ENCODE data around the gene MINDY1. TPM values are rescaled to one million over a fixed set of nuclear protein-coding genes. Genes with fewer than 3 reads are reported as not detected.

Gene MINDY1
- total and polyA plus RNA-seq, 9 of the 15 experiments (the other 6 are each of a cell fraction or from before 2014, with no cell fraction given), result 0.49 to 11.0 (median 6.0) TPM

DNA sequence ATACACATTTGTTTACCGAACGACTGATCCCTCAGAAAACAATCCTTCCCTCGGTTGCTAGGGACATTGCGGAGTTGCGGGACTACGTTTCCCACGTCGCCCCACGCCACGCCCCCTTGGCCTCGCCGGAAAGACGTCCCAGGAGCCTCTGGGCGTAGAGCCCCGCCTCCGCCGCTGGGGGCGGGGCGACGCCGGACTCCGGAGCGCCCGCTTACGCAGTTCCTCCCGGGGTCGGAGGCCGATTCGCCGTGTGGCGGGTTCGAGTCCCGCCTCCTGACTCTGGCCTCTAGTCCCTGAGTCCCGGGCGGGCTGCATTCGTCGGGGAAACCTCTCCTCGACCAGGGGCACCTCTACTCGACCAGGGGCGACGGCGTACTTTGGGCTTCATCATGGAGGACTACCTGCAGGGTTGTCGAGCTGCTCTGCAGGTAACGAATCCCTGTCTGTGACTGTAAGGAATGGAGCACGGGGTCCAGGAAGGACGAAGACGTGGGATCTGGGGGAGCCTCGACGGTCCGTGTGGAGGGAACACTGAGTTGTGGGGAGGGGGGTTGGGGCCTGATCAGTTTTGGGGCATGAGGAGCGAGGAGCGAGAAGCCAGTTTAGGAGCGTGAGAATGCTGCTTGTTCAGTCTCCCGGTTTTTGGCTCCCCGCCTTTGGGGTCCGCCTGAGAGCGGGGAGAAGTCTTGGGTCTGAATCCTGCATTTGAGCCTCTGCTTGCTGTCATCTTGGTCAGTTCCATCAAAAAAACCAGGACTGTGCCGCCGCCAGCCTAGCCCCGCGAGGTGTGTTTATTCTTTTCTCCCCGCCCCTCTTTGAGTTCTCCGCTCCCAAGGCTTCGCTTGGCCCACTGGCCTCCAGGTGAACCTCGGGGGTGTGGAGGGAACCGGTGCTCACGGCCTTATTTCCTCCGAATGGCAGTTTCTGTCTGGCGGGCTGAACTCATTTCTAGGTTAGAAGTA, 1.8 kb upstream of the MINDY1 start, which contains the start of gene PRUNE1 (continued):
- TF ChIP-seq KLF16 (IDR thresholded peaks at IDR 0.05), result no peak
- no peak for TF ChIP-seq NCOA1 (IDR thresholded peaks at IDR 0.05; ENCODE audit: low read depth)
- peak in 1 of 2 experiments; percentile 56; a peak in 1 of 4 replicates for TF ChIP-seq HDAC1 (IDR thresholded peaks at IDR 0.05)
- TF ChIP-seq MTF1 (CRISPR knock-in tag; IDR thresholded peaks at IDR 0.05; ENCODE audit: borderline replicate concordance), result no peak
- TF ChIP-seq E2F3 (CRISPR knock-in tag; IDR thresholded peaks at IDR 0.05), result no peak
- TF ChIP-seq CTBP1 (IDR thresholded peaks at IDR 0.05; ENCODE audit: borderline replicate concordance), result peak; percentile 53; the same call in 1 of the 2 replicates
- TF ChIP-seq ZC3H4 (CRISPR knock-in tag; IDR thresholded peaks at IDR 0.05; ENCODE audit: borderline replicate concordance), result no peak; the same call in 1 of the 2 replicates
- no peak; the same call in 1 of the 2 replicates for TF ChIP-seq DMBX1 (CRISPR knock-in tag; IDR thresholded peaks at IDR 0.05; ENCODE audit: borderline replicate concordance)
- TF ChIP-seq, protein P1, sequence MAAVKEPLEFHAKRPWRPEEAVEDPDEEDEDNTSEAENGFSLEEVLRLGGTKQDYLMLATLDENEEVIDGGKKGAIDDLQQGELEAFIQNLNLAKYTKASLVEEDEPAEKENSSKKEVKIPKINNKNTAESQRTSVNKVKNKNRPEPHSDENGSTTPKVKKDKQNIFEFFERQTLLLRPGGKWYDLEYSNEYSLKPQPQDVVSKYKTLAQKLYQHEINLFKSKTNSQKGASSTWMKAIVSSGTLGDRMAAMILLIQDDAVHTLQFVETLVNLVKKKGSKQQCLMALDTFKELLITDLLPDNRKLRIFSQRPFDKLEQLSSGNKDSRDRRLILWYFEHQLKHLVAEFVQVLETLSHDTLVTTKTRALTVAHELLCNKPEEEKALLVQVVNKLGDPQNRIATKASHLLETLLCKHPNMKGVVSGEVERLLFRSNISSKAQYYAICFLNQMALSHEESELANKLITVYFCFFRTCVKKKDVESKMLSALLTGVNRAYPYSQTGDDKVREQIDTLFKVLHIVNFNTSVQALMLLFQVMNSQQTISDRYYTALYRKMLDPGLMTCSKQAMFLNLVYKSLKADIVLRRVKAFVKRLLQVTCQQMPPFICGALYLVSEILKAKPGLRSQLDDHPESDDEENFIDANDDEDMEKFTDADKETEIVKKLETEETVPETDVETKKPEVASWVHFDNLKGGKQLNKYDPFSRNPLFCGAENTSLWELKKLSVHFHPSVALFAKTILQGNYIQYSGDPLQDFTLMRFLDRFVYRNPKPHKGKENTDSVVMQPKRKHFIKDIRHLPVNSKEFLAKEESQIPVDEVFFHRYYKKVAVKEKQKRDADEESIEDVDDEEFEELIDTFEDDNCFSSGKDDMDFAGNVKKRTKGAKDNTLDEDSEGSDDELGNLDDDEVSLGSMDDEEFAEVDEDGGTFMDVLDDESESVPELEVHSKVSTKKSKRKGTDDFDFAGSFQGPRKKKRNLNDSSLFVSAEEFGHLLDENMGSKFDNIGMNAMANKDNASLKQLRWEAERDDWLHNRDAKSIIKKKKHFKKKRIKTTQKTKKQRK (IDR thresholded peaks at IDR 0.05; ENCODE audit: borderline replicate concordance, low read depth, low read length), result no peak
- TF ChIP-seq RBBP5 (IDR thresholded peaks at IDR 0.05; ENCODE audit: borderline replicate concordance, insufficient read depth, low read length, poor library complexity, severe bottlenecking), result peak; percentile 66
- no peak for TF ChIP-seq ZNF124 (CRISPR knock-in tag; IDR thresholded peaks at IDR 0.05)
- TF ChIP-seq RBM17 (IDR thresholded peaks at IDR 0.05; ENCODE audit: borderline replicate concordance, low read depth, low read length), result no peak
- no peak for TF ChIP-seq E2F4 (CRISPR knock-in tag; IDR thresholded peaks at IDR 0.05; ENCODE audit: low read depth)
- no peak for TF ChIP-seq RBM25 (IDR thresholded peaks at IDR 0.05; ENCODE audit: low read depth, low read length, severe bottlenecking)
- TF ChIP-seq, protein P2, sequence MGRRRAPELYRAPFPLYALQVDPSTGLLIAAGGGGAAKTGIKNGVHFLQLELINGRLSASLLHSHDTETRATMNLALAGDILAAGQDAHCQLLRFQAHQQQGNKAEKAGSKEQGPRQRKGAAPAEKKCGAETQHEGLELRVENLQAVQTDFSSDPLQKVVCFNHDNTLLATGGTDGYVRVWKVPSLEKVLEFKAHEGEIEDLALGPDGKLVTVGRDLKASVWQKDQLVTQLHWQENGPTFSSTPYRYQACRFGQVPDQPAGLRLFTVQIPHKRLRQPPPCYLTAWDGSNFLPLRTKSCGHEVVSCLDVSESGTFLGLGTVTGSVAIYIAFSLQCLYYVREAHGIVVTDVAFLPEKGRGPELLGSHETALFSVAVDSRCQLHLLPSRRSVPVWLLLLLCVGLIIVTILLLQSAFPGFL (CRISPR knock-in tag; IDR thresholded peaks at IDR 0.05), result no peak
- no peak for TF ChIP-seq EZH2 (IDR thresholded peaks at IDR 0.05; ENCODE audit: borderline replicate concordance, low read depth, low read length)
- no peak for TF ChIP-seq ZNF668 (CRISPR knock-in tag; IDR thresholded peaks at IDR 0.05)
- TF ChIP-seq KHSRP (IDR thresholded peaks at IDR 0.05), result no peak
- TF ChIP-seq ILK (tag; IDR thresholded peaks at IDR 0.05; ENCODE audit: borderline replicate concordance, low read depth), result no peak
- TF ChIP-seq U2AF2 (optimal IDR thresholded peaks at IDR 0.05; ENCODE audit: low read depth, low read length), result no peak
- TF ChIP-seq ZNF764 (CRISPR knock-in tag; IDR thresholded peaks at IDR 0.05; ENCODE audit: low read depth), result peak; percentile 91

Measured in K562 (cell line).